Brain microvascular endothelial cell (primary cell): Measurements from ENCODE around the gene RAB20.

Experiments used
- DNase-seq: peaks from one replicate; pipeline ENCODE4 v3.0.0-alpha.2; 2020
- H3K27ac ChIP-seq: fragments of 250-450 bp; sonication (Bioruptor Pico); 2 replicates; pipeline ENCODE4 v1.5.1; 2020; ENCODE audit warnings: mild to moderate bottlenecking, moderate library complexity
- H3K27me3 ChIP-seq: fragments of 250-450 bp; sonication (Bioruptor Pico); replicated peaks from 2 replicates; pipeline ENCODE4 v1.5.1; 2020; ENCODE audit warnings: mild to moderate bottlenecking
- H3K36me3 ChIP-seq: fragments of 250-450 bp; sonication (Bioruptor Pico); replicated peaks from 2 replicates; pipeline ENCODE4 v1.5.1; 2020; ENCODE audit warnings: mild to moderate bottlenecking
- H3K4me3 ChIP-seq: 2 replicates; pipeline ENCODE4 v1.5.1; 2011; ENCODE audit warnings: low read depth, mild to moderate bottlenecking, control low read depth, low read length, moderate library complexity
- in situ Hi-C: cut with HindIII; loops from 2 replicates; pipeline ENCODE4 v1.10.0; 2017; ENCODE audit warnings: low sequenced_read_pairs, low pct_ligation_motif_present
- TF ChIP-seq, protein P1 (sequence below): IDR thresholded peaks from 2 replicates; pipeline ENCODE4 v1.5.1; 2011; ENCODE audit warnings: low read depth, mild to moderate bottlenecking, moderate library complexity, low read length, control low read depth, inconsistent platforms; ENCODE audit errors: missing control alignments

RAB20 gene

DNA sequence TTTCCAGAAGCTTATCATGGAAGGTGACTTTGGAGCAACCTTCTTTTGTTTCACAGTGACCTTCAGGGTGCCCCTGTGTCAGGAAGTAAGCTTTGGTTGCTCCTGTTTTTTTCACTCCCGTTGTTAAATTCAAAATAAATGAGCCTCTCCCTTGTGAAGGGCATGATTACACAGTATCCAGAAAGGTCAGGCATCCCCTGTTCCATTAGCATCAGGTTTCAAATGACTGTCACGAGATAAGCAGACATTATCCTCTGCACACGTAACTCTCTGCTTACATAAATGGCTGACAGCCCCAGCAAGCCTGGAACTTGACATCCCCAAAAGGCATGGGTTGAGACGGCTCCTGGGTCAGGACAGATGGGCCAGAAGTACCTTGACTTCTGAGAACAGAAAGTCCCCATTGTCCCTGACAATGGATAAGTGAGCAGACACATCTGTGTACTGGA lies 52.0 kb downstream of the RAB20 start:
- no peaks in the 10 kb centered on the region for H3K27me3 ChIP-seq
- peaks cover 90% of the 10 kb centered on the region for H3K36me3 ChIP-seq
- DNase-seq: no peak
- no peak overlapping the region for H3K27ac ChIP-seq
- H3K4me3 ChIP-seq: no peak overlapping the region
- in situ Hi-C loops: no loop called here
- TF ChIP-seq, protein P1, sequence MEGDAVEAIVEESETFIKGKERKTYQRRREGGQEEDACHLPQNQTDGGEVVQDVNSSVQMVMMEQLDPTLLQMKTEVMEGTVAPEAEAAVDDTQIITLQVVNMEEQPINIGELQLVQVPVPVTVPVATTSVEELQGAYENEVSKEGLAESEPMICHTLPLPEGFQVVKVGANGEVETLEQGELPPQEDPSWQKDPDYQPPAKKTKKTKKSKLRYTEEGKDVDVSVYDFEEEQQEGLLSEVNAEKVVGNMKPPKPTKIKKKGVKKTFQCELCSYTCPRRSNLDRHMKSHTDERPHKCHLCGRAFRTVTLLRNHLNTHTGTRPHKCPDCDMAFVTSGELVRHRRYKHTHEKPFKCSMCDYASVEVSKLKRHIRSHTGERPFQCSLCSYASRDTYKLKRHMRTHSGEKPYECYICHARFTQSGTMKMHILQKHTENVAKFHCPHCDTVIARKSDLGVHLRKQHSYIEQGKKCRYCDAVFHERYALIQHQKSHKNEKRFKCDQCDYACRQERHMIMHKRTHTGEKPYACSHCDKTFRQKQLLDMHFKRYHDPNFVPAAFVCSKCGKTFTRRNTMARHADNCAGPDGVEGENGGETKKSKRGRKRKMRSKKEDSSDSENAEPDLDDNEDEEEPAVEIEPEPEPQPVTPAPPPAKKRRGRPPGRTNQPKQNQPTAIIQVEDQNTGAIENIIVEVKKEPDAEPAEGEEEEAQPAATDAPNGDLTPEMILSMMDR: no peak

DNA sequence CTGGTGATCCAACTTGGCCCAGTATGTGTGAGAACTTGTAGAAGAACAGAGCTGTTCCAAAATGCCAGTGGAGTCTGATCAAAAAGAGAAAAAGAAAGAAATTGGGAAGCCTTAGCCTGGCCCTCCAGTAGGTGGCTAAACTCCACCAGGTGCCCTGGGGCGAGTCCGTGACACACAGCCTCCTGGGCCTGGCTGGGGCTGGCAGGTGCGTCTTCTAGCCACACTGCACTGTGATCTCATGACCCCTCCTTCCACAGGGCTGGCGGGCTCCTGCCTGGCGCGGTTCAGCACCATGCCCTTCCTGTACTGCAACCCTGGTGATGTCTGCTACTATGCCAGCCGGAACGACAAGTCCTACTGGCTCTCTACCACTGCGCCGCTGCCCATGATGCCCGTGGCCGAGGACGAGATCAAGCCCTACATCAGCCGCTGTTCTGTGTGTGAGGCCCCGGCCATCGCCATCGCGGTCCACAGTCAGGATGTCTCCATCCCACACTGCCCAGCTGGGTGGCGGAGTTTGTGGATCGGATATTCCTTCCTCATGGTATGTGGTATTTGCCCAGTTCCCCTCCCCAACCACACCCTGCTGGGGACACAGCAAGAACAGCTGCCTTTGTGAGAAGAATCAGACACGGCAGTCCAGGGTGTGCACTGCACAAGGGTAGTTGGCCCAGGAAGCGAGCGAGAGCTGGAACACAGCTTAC lies 53.7 kb downstream of the RAB20 start:
- no peak overlapping the region for H3K4me3 ChIP-seq
- H3K27me3 ChIP-seq: no peaks in the 10 kb centered on the region
- TF ChIP-seq, protein P1: peak; percentile 31
- H3K36me3 ChIP-seq: peaks cover 89% of the 10 kb centered on the region
- in situ Hi-C loops: no loop called here
- H3K27ac ChIP-seq: no peak overlapping the region
- no peak for DNase-seq

DNA sequence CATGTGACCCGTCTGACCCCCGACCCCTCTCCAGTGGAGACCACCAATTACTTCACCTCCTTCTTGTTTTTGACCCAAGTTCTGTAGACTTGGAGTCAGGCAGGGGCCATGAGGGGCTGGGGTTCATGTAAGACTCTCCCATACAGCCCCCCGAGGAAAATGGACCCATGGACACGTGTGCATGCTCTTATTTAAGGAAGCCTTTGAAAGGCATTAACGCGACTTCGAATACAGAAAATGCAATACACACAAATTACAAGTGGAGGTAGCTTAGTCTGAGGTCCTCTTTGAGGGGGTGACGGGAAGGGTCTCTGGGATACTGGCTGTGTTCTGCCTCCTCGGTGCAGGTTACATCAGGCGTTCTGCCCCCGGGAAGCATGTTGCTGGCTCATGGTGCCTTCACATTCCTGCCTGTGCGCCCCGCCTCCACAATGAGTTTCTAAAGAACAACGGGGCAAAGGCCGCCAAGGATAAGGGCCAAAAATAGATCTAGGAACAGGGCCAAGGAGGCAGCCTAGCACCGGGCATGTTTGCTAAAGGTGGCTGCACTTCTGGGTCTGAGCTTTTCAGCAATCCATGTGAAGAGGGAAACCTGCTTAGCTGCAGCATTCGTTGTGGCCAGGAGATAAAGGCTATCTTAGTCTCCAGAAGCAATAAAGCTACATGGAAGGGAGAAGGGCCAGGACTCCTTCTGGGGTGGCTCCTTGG lies 54.5 kb downstream of the RAB20 start:
- Histone ChIP-seq H3K27me3 (no peaks in the 10 kb centered on the region), H3K36me3 (peaks cover 89% of the 10 kb centered on the region), H3K4me3 (no peak overlapping the region), H3K27ac (no peak overlapping the region)
- in situ Hi-C loops: no loop called here
- TF ChIP-seq, protein P1: no peak
- no peak for DNase-seq

DNA sequence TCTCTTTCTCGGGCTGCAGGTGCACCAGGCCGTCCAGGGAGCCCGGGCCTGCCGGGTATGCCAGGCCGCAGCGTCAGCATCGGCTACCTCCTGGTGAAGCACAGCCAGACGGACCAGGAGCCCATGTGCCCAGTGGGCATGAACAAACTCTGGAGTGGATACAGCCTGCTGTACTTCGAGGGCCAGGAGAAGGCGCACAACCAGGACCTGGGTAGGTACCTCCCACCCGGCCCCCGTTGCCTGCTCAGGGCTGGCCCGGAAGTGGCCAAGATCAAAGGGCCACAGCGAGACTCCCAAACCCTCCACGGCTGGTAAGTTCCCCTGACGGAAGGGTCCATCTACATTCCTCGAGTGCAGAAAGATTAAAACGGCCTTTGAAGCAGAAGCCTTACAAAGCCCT lies 55.1 kb downstream of the RAB20 start:
- no peak for DNase-seq
- TF ChIP-seq, protein P1: no peak
- in situ Hi-C loops: no loop called here
- no peaks in the 10 kb centered on the region for H3K27me3 ChIP-seq
- no peak overlapping the region for H3K27ac ChIP-seq
- peaks cover 89% of the 10 kb centered on the region for H3K36me3 ChIP-seq
- no peak overlapping the region for H3K4me3 ChIP-seq

DNA sequence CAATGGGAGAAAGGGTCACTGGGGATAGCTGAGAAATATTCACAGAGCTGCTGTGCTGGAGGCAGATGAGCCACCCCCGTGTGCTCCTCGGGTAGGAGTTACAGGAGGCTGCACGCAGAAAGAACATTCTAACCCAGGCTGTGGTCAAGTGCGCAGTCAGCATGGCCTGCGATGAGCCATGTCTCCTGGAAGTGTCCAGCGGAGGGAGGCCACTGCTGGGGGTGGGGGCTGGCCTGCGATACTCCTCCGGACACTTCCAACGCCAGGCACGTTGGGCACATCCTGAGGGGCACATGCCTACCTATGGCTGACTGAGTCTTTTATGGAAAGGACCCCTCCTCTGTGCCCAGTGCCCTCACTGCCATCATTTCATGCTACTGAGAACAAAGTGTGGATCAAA lies 55.9 kb downstream of the RAB20 start:
- in situ Hi-C loops: no loop called here

More for the DNA sequence above, 55.9 kb downstream of the RAB20 start:
- TF ChIP-seq, protein P1: no peak
- Histone ChIP-seq H3K36me3 (peaks cover 94% of the 10 kb centered on the region), H3K27ac (no peak overlapping the region), H3K27me3 (no peaks in the 10 kb centered on the region), H3K4me3 (no peak overlapping the region)
- no peak for DNase-seq
